SK-N-SH (cell line): ENCODE measurements around the gene AIF1. TPM values are rescaled to one million over a fixed set of nuclear protein-coding genes. Genes with fewer than 3 reads are reported as not detected.
A peak's percentile ranks its signal among the peaks of the same experiment; 100 is the strongest.

ENCODE experiments used
- CTCF ChIA-PET: fragments of 300-600, 350-600 bp; formaldehyde crosslinking; extraction: SDS; loops from one replicate; lab custom pipeline; 2021; lab: Yijun Ruan, JAX
- POLR2A ChIA-PET: fragments of 350-600 bp; sonication (Branson Sonifier 250); formaldehyde crosslinking; extraction: SDS; loops from one replicate; lab custom pipeline; 2020; ENCODE audit warnings: antibody characterized with exemption, inconsistent platforms; lab: Yijun Ruan, JAX
- DNase-seq: peaks from one replicate; pipeline ENCODE4 v3.0.0; 2012
- H2AFZ ChIP-seq: fragments of 200-600 bp; sonication (generic); 2 replicates; pipeline ENCODE4 v1.8.1; 2016; ENCODE audit warnings: antibody characterized with exemption, mild to moderate bottlenecking, low read depth
- H3F3A ChIP-seq: fragments of 200-600 bp; sonication (generic); replicated peaks from 2 replicates; pipeline ENCODE3; 2016; ENCODE audit warnings: antibody characterized with exemption, mild to moderate bottlenecking; ENCODE audit not compliant: insufficient read depth
- H3K27ac ChIP-seq, 2 experiments: fragments of 200-500 bp in 1 of 2; fragments of 200-600 bp in 1 of 2; sonication (Bioruptor generic) in 1 of 2; sonication (generic), shearing (Covaris generic) in 1 of 2; 2 replicates each; pipeline versions ENCODE4 v1.5.1 to v1.6.1; 2014 to 2016; ENCODE audit warnings: low read depth in 2 of 2, inconsistent platforms in 1 of 2, low read length in 1 of 2, mild to moderate bottlenecking in 1 of 2, mixed read lengths in 1 of 2
- H3K27me3 ChIP-seq: fragments of 200-600 bp; sonication (generic), shearing (Covaris generic); 2 replicates; pipeline ENCODE4 v1.6.1; 2016; ENCODE audit warnings: mixed run types; ENCODE audit not compliant: insufficient read depth
- H3K36me3 ChIP-seq, 2 experiments: fragments of 200-500 bp in 1 of 2; fragments of 200-600 bp in 1 of 2; sonication (Bioruptor generic) in 1 of 2; sonication (generic) in 1 of 2; replicated peaks in 1 of 2; 2 replicates each; pipeline versions ENCODE3 to v1.5.1; 2014 to 2016; ENCODE audit warnings: low read length in 1 of 2, mild to moderate bottlenecking in 1 of 2; ENCODE audit not compliant: insufficient read depth in 2 of 2, control insufficient read depth in 1 of 2
- H3K4me1 ChIP-seq, 2 experiments: fragments of 200-500 bp in 1 of 2; fragments of 200-600 bp in 1 of 2; sonication (Bioruptor generic) in 1 of 2; sonication (generic), shearing (Covaris generic) in 1 of 2; 2 replicates each; pipeline versions ENCODE4 v1.5.1 to v1.6.1; 2014 to 2016; ENCODE audit warnings: low read depth in 1 of 2, low read length in 1 of 2, mixed run types in 1 of 2; ENCODE audit not compliant: insufficient read depth in 2 of 2, control insufficient read depth in 1 of 2
- H3K4me2 ChIP-seq: fragments of 200-600 bp; sonication (generic), shearing (Covaris generic); 2 replicates; pipeline ENCODE4 v1.6.1; 2017; ENCODE audit warnings: mixed run types
- H3K4me3 ChIP-seq, 2 experiments: fragments of 200-500 bp in 1 of 2; fragments of 200-600 bp in 1 of 2; sonication (Bioruptor generic) in 1 of 2; sonication (generic), shearing (Covaris generic) in 1 of 2; 2 replicates each; pipeline versions ENCODE4 v1.5.1 to v1.8.1; 2014 to 2016; ENCODE audit warnings: low read depth in 2 of 2, inconsistent platforms in 1 of 2, low read length in 1 of 2, mild to moderate bottlenecking in 1 of 2, mixed read lengths in 1 of 2, moderate library complexity in 1 of 2
- H3K79me2 ChIP-seq: fragments of 200-600 bp; sonication (generic); 2 replicates; pipeline ENCODE4 v1.8.1; 2017; ENCODE audit warnings: mild to moderate bottlenecking; ENCODE audit not compliant: insufficient read depth
- H3K9ac ChIP-seq: fragments of 200-600 bp; sonication (generic); 2 replicates; pipeline ENCODE4 v1.6.1; 2017; ENCODE audit warnings: mixed run types
- H3K9me2 ChIP-seq: fragments of 200-600 bp; sonication (generic); 2 replicates; pipeline ENCODE4 v1.6.1; 2017; ENCODE audit warnings: mixed run types
- H3K9me3 ChIP-seq: fragments of 200-600 bp; sonication (generic); 2 replicates; pipeline ENCODE4 v1.6.1; 2017; ENCODE audit warnings: mixed run types, mild to moderate bottlenecking, moderate library complexity
- H4K20me1 ChIP-seq: fragments of 200-600 bp; sonication (generic); 2 replicates; pipeline ENCODE4 v1.6.1; 2017; ENCODE audit warnings: mild to moderate bottlenecking, mixed run types; ENCODE audit not compliant: insufficient read depth
- ELF1 ChIP-seq: IDR thresholded peaks from 2 replicates; pipeline ENCODE4 v1.4.0; 2012
- FOSL2 ChIP-seq: IDR thresholded peaks from 2 replicates; pipeline ENCODE4 v1.4.0; 2012; ENCODE audit warnings: low read depth, mild to moderate bottlenecking, moderate library complexity, borderline replicate concordance
- FOXJ3 ChIP-seq: sonication (generic); formaldehyde crosslinking; IDR thresholded peaks from 2 replicates; pipeline ENCODE4 v1.5.1; 2020; ENCODE audit warnings: mild to moderate bottlenecking, missing genetic modification reagents
- GATA2 ChIP-seq: sonication (generic); formaldehyde crosslinking; IDR thresholded peaks from 2 replicates; pipeline ENCODE4 v1.5.0; 2020; ENCODE audit warnings: mild to moderate bottlenecking, missing genetic modification reagents
- JUND ChIP-seq: IDR thresholded peaks from 2 replicates; pipeline ENCODE4 v1.4.0; 2012
- MXI1 ChIP-seq: IDR thresholded peaks from 2 replicates; pipeline ENCODE4 v1.6.1; 2012; ENCODE audit warnings: mild to moderate bottlenecking, low read depth, low read length, improper control_type of control experiment
- POLR2AphosphoS5 ChIP-seq: IDR thresholded peaks from 2 replicates; pipeline ENCODE4 v1.6.1; 2012; ENCODE audit warnings: low read depth, low read length
- RCOR1 ChIP-seq: fragments of 150-350 bp; IDR thresholded peaks from 2 replicates; pipeline ENCODE4 v1.6.1; 2017; ENCODE audit warnings: antibody characterized with exemption, low read length
- TAF1 ChIP-seq: IDR thresholded peaks from 2 replicates; pipeline ENCODE4 v1.6.1; 2012; ENCODE audit warnings: low read depth, mild to moderate bottlenecking, low read length, moderate library complexity, borderline replicate concordance
- TEAD4 ChIP-seq: IDR thresholded peaks from 2 replicates; pipeline ENCODE4 v1.4.0; 2012; ENCODE audit warnings: mild to moderate bottlenecking, borderline replicate concordance; ENCODE audit not compliant: insufficient read depth
- USF2 ChIP-seq: fragments of 150-350 bp; IDR thresholded peaks from 2 replicates; pipeline ENCODE4 v1.6.1; 2017; ENCODE audit warnings: antibody characterized with exemption, low read length, low read depth, borderline replicate concordance
- ZBTB33 ChIP-seq: IDR thresholded peaks from 2 replicates; pipeline ENCODE4 v1.4.0; 2012; ENCODE audit warnings: low read depth, borderline replicate concordance
- WGBS: methylation state at CpG from one replicate; pipeline ENCODE4 v1.1.6; 2017; ENCODE audit warnings: low lambda C conversion rate; 5-methylcytosine and 5-hydroxymethylcytosine counted together
- polyA plus RNA-seq, 3 experiments: library from polyadenylated mRNA; depleted of rRNA; stranded (reverse); fragments of >200 nt; gene quantifications; 2 replicates each; pipeline ENCODE4 v1.2.3, GENCODE V29; 2012
- TF ChIP-seq, protein P1 (sequence below): IDR thresholded peaks from 2 replicates; pipeline ENCODE4 v1.4.0; 2012; ENCODE audit warnings: low read depth, borderline replicate concordance

Gene AIF1
- polyA plus RNA-seq, 1 of the 3 experiments (the other 2 are of a cell fraction) = not detected

GRCh38 chr6:31624070-31624469, 9.0 kb downstream of the AIF1 start:
- POLR2A ChIA-PET = no interaction called here
- Histone ChIP-seq H3K27ac (no peak overlapping the region), H3K4me1 (peaks cover 10 to 11% of the 10 kb centered on the region in 2 experiments), H3K9me3 (no peaks in the 10 kb centered on the region), H3K9me2 (no peaks in the 10 kb centered on the region), H3K79me2 (peaks cover 68% of the 10 kb centered on the region), H4K20me1 (peaks cover 28% of the 10 kb centered on the region), H2AFZ (no peak overlapping the region), H3K4me2 (no peak overlapping the region), H3F3A (peaks cover 10% of the 10 kb centered on the region), H3K36me3 (peaks cover 65 to 75% of the 10 kb centered on the region in 2 experiments), H3K4me3 (no peak overlapping the region), H3K9ac (no peak overlapping the region), H3K27me3 (no peaks in the 10 kb centered on the region)
- DNase-seq = peak; percentile 6
- TF ChIP-seq ELF1 (no peak), FOXJ3 (no peak), JUND (no peak), GATA2 (no peak), TAF1 (no peak), TEAD4 (no peak), FOSL2 (no peak), POLR2AphosphoS5 (no peak)
- 96% methylated on average over 10 of the region's 10 CpGs for WGBS
- CTCF ChIA-PET = no interaction called here

DNA sequence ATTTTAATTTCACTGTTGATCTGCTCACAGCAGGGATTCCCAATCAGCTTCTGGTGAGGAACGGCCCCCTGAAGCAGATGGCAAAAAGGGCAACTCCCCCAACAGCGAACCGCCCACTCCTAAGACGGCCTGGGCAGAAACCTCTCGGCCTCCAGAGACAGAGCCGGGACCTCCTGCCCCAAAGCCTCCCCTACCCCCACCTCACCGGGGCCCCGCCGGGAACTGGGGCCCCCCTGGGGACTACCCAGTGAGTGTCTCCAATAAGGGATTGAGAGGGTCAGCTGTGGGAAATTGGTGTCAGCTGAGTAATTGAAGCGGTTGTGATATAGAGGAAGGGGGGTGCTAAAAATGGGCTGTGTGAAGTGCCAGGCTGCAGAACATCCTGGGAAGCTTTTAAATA, 11.9 kb downstream of the AIF1 start:
- Histone ChIP-seq H4K20me1 (peaks cover 33% of the 10 kb centered on the region), H3K79me2 (peaks cover 70% of the 10 kb centered on the region), H3K9me3 (no peaks in the 10 kb centered on the region), H2AFZ (no peak overlapping the region), H3K27me3 (no peaks in the 10 kb centered on the region), H3F3A (no peaks in the 10 kb centered on the region), H3K4me2 (no peak overlapping the region), H3K36me3 (peaks cover 93 to 95% of the 10 kb centered on the region in 2 experiments), H3K27ac (no peak overlapping the region), H3K9me2 (no peaks in the 10 kb centered on the region), H3K9ac (no peak overlapping the region), H3K4me1 (peaks cover 9 to 11% of the 10 kb centered on the region in 2 experiments), H3K4me3 (no peak overlapping the region)
- POLR2A ChIA-PET = interaction anchor here (0.7 to 1.3 kb wide), 3 partner anchors 9 to 15 kb away, joined by 3 to 6 read pairs (median 3); no protein-coding TSS in a partner anchor
- peak; percentile 14 for DNase-seq
- CTCF ChIA-PET = interaction anchor here (0.9 to 1.6 kb wide), 3 partner anchors 28 to 81 kb away, joined by 3 to 5 read pairs (median 5); partner anchors contain the start of gene ATP6V1G2
- TF ChIP-seq, protein P1, sequence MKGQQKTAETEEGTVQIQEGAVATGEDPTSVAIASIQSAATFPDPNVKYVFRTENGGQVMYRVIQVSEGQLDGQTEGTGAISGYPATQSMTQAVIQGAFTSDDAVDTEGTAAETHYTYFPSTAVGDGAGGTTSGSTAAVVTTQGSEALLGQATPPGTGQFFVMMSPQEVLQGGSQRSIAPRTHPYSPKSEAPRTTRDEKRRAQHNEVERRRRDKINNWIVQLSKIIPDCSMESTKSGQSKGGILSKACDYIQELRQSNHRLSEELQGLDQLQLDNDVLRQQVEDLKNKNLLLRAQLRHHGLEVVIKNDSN = no peak
- no peak for TF ChIP-seq RCOR1
- TF ChIP-seq MXI1 = no peak
- TF ChIP-seq FOXJ3 = no peak
- TF ChIP-seq USF2 = no peak
- no peak for TF ChIP-seq ZBTB33
- 95% methylated on average over 9 of the region's 10 CpGs for WGBS
